Activated naive CD8-positive, alpha-beta T cell (primary cell): ENCODE data around the gene ASS1.

Experiments used
- H3K27ac Mint-ChIP-seq: one replicate; pipeline ENCODE4 v1.8.0; 2021; ENCODE audit warnings: mixed read lengths
- H3K27me3 Mint-ChIP-seq: one replicate; pipeline ENCODE4 v1.8.0; 2021; ENCODE audit warnings: mixed read lengths
- H3K36me3 Mint-ChIP-seq: one replicate; pipeline ENCODE4 v1.8.0; 2021; ENCODE audit warnings: mixed read lengths
- H3K4me1 Mint-ChIP-seq: one replicate; pipeline ENCODE4 v1.8.0; 2021; ENCODE audit warnings: low read depth, mixed read lengths
- H3K4me3 Mint-ChIP-seq: one replicate; pipeline ENCODE4 v1.8.0; 2021; ENCODE audit warnings: mild to moderate bottlenecking, mixed read lengths
- H3K9me3 Mint-ChIP-seq: one replicate; pipeline ENCODE4 v1.8.0; 2021; ENCODE audit warnings: low read depth, mixed read lengths

The ASS1 gene

DNA sequence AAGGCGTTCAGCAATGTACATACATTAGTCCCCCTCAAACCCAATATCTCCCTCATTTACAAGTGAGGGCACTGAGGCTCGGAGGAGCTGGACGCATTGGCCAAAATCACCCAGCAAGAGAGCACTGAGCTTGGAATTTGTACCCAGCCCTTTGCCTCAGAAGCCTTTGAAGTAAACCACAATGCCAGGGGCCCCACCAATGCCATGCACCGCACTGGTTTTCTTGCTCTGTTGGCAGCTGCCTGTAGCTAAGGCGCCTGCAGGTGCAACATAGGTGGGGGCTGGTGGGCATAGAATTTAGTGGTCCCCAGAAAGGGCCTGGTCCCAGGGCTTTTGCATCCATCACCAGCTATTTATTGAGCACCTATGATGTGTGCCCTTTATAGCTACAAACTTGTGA is 97.3 kb downstream of the ASS1 start:
- Mint-ChIP-seq H3K9me3 (no peaks in the 10 kb centered on the region), H3K4me3 (no peak overlapping the region), H3K27ac (no peak overlapping the region), H3K4me1 (peaks cover 9% of the 10 kb centered on the region), H3K27me3 (peaks cover 27% of the 10 kb centered on the region), H3K36me3 (no peaks in the 10 kb centered on the region)

DNA sequence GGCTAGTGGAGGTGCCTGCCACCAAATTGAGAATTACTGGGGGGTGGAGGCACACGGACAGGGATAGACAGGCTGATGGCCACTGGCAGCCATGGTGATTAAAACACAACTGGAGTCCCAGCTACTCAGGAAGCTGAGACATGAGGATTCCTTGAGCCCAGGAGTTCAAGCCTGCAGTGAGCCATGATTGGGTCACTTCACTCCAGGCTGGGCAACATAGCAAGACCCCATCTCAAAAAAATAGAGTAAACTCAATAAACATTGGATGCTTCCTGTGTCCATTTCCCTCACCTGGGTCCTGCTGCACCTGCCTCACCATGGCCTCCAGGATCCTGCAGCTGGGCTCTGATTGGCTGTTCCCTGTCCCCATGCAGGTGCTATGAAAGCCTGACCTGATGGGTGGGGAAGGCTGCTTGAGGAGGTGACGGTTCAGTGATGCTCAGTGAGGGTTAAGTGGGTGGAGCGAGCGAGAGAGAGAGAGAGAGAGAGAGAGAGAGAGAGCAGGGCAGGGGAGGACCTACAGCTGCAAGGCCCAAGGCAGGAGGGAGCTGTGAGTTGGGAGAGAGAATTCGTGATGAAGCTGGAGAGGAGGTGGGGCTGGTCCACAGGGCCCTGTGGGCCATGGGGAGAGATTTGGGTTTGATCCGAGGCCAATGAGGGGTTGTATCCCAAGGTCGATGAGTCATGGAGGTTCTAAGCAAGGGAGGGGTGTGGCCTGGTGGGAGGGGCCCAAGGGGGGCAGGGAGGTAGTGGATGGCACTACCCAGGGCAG is 97.9 kb downstream of the ASS1 start:
- H3K36me3 Mint-ChIP-seq: no peaks in the 10 kb centered on the region
- no peak overlapping the region for H3K27ac Mint-ChIP-seq
- H3K4me1 Mint-ChIP-seq: peaks cover 5% of the 10 kb centered on the region
- H3K27me3 Mint-ChIP-seq: peaks cover 23% of the 10 kb centered on the region
- H3K9me3 Mint-ChIP-seq: no peaks in the 10 kb centered on the region
- no peak overlapping the region for H3K4me3 Mint-ChIP-seq

DNA sequence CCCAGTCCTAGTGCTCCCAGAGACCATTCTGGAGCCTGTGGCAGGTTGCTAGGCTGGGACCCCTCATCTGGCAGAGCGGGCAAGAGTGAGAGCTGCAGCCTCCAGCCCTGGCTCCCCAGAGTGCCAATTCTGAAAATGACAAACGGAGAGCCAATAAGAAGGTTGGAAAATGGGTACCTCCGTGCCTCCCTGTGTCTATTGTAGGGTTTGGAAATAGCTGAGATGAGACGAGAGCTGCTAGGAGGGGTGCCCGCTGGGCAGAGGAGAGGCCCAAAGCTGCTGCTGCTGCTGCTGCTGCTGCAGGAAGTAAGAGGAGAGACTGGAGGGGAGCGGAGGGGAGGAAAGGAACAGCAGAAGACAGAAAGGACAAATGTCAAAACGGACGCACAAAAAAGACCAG is 98.6 kb downstream of the ASS1 start:
- Mint-ChIP-seq H3K4me1 (peaks cover 2% of the 10 kb centered on the region), H3K27ac (no peak overlapping the region)

DNA sequence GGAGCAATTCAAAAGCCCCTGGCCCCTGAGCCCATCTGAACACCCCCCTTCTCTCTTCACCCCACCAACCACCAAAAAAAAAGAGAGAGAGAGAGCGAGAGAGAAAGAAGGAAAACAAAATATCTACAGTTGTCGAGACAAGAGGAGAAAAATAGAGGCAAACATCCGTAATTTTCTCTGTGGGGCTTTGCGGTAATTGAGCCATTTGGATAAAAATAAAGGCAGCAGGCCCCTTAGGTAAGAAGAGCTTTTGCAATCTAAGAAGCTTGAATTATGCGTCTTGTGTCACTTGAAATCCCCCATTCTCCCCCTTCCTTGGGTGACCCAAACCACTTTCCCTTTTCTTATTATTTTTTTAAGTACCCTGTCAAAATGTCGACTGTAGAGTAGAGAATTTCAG is 99.1 kb downstream of the ASS1 start:
- no peak overlapping the region for H3K27ac Mint-ChIP-seq
- no peak overlapping the region for H3K4me3 Mint-ChIP-seq
- H3K4me1 Mint-ChIP-seq: peaks cover 2% of the 10 kb centered on the region
- H3K27me3 Mint-ChIP-seq: peaks cover 11% of the 10 kb centered on the region
- no peaks in the 10 kb centered on the region for H3K9me3 Mint-ChIP-seq
- H3K36me3 Mint-ChIP-seq: no peaks in the 10 kb centered on the region

More for the DNA sequence above, 98.6 kb downstream of the ASS1 start:
- Mint-ChIP-seq H3K9me3 (no peaks in the 10 kb centered on the region), H3K4me3 (no peak overlapping the region), H3K36me3 (no peaks in the 10 kb centered on the region), H3K27me3 (peaks cover 16% of the 10 kb centered on the region)

DNA sequence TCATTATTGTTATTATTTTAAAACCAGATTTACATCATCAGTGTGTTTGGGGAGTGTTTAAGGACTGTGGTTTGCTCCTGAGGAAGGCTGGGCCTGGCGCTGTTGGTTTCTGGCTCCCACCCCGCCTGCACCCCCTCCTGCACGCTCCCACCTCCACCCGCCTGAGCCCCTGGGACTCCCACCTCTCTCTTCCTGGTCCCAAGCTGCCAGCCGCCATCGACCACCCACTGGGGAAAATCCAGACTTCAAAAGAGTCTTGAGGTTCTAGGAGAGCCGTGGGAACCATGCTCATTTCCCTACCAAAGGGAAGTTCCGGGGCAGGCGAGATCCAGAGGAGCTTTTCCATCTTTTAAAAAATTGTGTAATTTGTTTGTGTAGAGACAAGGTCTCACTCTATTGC is 99.6 kb downstream of the ASS1 start:
- no peaks in the 10 kb centered on the region for H3K36me3 Mint-ChIP-seq
- H3K27ac Mint-ChIP-seq: no peak overlapping the region
- H3K4me1 Mint-ChIP-seq: peaks cover 2% of the 10 kb centered on the region
- H3K27me3 Mint-ChIP-seq: peaks cover 9% of the 10 kb centered on the region
- H3K9me3 Mint-ChIP-seq: no peaks in the 10 kb centered on the region
- no peak overlapping the region for H3K4me3 Mint-ChIP-seq

DNA sequence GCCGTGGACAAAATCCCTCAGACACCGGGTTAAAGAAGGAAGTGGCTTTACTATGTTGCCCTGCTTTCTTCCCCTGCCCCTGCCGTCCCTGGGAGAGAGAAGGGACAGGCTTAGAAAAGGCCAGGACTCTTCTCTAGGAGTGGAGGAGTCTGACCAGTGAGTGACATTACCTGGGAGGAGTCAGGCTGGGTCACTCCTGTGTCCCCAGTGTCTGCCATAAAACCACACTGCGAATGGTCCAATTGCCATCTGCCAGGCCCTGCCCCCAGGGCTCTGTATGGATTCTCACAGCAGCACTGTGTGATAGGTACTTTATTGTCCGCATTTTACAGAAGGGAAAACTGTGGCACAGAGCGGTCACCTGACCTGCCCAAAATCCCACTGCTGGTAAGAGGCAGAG is 103.3 kb downstream of the ASS1 start:
- H3K4me3 Mint-ChIP-seq: no peak overlapping the region
- no peak overlapping the region for H3K27ac Mint-ChIP-seq
- H3K9me3 Mint-ChIP-seq: no peaks in the 10 kb centered on the region
- no peaks in the 10 kb centered on the region for H3K27me3 Mint-ChIP-seq
- H3K4me1 Mint-ChIP-seq: no peaks in the 10 kb centered on the region
- no peaks in the 10 kb centered on the region for H3K36me3 Mint-ChIP-seq

DNA sequence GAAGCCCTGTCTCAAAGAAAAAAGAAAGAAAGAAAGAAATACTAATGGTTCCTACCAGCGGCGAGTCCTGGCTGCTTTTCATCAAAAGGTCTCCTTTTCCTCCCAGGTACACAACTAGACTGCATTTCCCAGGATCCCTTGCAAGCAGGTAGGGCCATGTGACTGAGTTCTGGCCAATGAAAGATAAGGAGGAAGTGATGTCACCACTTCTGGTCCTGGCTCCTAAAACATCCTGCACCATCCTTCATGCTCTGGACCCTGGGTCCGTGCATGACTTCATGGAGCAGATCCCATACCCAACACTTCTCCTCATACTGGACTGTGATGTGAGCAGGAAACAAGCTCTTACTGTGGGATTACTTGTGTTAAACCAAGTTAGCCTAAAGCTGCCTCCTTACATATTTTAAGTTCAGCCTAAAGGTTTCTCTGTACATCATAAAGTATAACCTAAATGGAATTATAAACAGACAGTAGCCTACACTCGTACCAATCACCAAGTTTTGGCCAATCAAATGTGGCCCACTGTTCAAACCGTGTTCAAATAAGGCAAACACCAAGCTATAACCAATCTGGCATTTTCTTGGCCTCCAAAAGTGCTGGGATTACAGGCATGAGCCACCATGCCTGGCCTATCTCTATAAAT is 104.5 kb downstream of the ASS1 start:
- H3K27ac Mint-ChIP-seq: no peak overlapping the region
- H3K9me3 Mint-ChIP-seq: no peaks in the 10 kb centered on the region
- no peaks in the 10 kb centered on the region for H3K4me1 Mint-ChIP-seq
- H3K27me3 Mint-ChIP-seq: no peaks in the 10 kb centered on the region
- H3K36me3 Mint-ChIP-seq: no peaks in the 10 kb centered on the region
- H3K4me3 Mint-ChIP-seq: no peak overlapping the region
